ENCODE measurements around the gene JMJD8. TPM values are rescaled to one million over a fixed set of nuclear protein-coding genes. Genes with fewer than 3 reads are reported as not detected.

JMJD8 gene
- total and polyA plus RNA-seq, 4 donors = 21.2 to 52.6 (median 33.4) TPM

GRCh38 chr16:725041-725376 lies 40.9 kb upstream of the JMJD8 start:
- Histone ChIP-seq H3K4me1 (ENCODE audit: control insufficient read depth in 4 of 4, insufficient read depth in 4 of 4, low read length in 3 of 4) (peaks cover 12 to 28% (median 28%) of the 10 kb centered on the region in 4 donors), H3K9ac (ENCODE audit: low read depth in 1 of 2, low read length in 2 of 2) (no peak overlapping the region), H3K9me3 (ENCODE audit: control insufficient read depth in 4 of 4, low read length in 3 of 4) (no peaks in the 10 kb centered on the region), H3K4me3 (ENCODE audit: low read depth in 1 of 3, low read length in 3 of 3) (no peak overlapping the region), H3K36me3 (ENCODE audit: control insufficient read depth in 4 of 4, insufficient read depth in 3 of 4, low read depth in 1 of 4, low read length in 3 of 4) (no peaks in the 10 kb centered on the region), H3K27ac (ENCODE audit: low read depth in 1 of 2, low read length in 2 of 2) (no peak overlapping the region), H3K27me3 (ENCODE audit: control insufficient read depth in 4 of 4, insufficient read depth in 4 of 4, low read length in 3 of 4) (peaks cover 0 to 2% (median 0%) of the 10 kb centered on the region in 4 donors)
- 81% methylated on average over 7 of the region's 7 CpGs for WGBS
- DNase-seq (ENCODE audit: low spot score) = no peak
- TF ChIP-seq TAF1 (conservative IDR thresholded peaks at IDR 0.05) (no peak), CTCF (IDR thresholded peaks at IDR 0.05; ENCODE audit: low read depth, low read length, missing input control) (no peak), ZBTB33 (IDR thresholded peaks at IDR 0.05) (no peak), SP1 (IDR thresholded peaks at IDR 0.05) (no peak), HNF4A (conservative IDR thresholded peaks at IDR 0.05) (no peak), REST (IDR thresholded peaks at IDR 0.05) (no peak), JUND (IDR thresholded peaks at IDR 0.05) (no peak), MAX (IDR thresholded peaks at IDR 0.05) (no peak), NR2F2 (IDR thresholded peaks at IDR 0.05) (no peak), ATF3 (IDR thresholded peaks at IDR 0.05) (no peak), EGR1 (IDR thresholded peaks at IDR 0.05; ENCODE audit: low read depth in 2 of 2) (no peak), RXRA (IDR thresholded peaks at IDR 0.05) (no peak), RAD21 (IDR thresholded peaks at IDR 0.05) (no peak), FOXA2 (IDR thresholded peaks at IDR 0.05) (no peak), GABPA (IDR thresholded peaks at IDR 0.05 in 1 of 2, conservative IDR thresholded peaks at IDR 0.05 in 1 of 2) (no peak), FOXA1 (IDR thresholded peaks at IDR 0.05) (no peak), HNF4G (IDR thresholded peaks at IDR 0.05) (no peak), YY1 (IDR thresholded peaks at IDR 0.05) (no peak)
